ENCODE results near the gene BRD1.

Gene BRD1

GRCh38 chr22:49749885-49750510, 77.7 kb downstream of the BRD1 start:
- DNase-seq = no peak

DNA sequence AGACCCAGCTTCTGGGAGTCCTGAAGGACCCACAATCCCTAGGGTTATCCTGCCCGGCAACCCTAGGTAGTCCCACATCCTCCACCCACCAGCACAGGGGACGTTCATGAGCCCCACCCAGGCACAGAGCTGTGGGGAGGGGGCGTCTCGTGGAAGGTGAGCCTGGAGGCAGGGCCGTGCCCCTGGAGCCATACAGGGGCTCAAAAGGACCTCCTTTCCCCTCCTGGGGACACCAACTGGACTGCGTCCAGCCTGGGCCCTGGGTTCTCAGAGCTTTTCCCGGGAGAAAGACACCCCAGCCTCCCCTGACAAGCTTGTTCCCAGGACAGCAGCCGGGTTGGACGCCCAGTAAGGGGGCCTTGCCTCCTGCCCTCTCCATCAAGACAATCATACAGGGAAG, 78.4 kb downstream of the BRD1 start:
- no peak for DNase-seq

DNA sequence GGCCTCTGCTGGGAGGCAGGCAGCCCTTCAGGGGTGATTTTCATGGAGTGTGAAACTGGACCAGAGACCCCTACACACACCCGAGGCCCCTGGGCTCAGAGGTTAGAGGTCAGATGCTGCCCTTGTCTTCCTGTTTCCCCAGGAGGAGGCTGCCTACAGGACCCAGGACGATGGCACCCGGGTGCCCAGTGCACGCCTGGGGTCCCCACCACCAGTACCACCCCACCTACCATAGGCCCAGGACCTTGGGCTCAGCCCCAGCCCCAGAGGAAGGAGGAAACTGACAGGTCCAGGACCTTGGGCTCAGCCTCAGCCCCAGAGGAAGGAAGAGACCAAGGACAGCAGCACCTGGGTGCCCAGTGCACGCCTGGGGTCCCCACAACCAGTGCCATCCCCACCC, 79.2 kb downstream of the BRD1 start:
- no peak for DNase-seq

GRCh38 chr22:49747716-49748115, 80.0 kb downstream of the BRD1 start:
- DNase-seq = no peak

DNA sequence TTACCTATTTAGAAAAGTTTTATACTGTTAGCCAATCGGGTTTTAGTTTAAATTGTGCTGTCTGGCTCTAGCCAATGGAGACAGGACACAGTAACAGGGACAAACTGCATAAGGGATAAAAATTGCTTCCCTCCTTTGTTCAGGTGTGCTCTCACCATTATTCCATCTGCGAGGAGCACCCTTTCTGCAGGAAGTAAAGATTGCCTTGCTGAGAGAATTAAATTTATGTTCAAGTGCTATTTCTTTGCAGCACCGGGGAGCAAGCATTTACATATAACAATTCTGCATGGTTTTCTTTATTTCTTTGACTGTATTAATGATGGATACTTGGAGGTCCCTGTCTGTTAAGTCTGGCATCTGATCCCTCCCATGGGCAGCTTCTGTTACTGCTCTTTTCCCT, 80.5 kb downstream of the BRD1 start:
- DNase-seq = no peak

DNA sequence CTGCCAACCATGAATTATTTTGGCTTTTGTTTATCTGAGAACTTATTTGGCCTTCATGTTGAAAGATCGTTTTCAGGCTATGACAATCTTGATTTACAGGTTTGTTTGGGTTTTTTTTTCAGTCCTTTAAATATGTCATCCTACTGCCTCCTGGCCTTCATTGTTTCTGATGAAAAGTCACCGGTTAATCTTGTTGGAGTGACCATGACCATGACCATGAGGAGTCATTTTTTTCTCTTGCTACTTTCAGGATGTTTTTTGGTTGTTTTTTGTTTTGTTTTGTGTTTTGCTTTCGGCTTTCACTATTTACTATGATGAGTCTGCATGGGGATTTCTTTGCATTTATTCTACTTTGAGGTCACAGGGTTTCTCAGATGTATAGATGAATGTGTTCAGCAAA, 81.6 kb downstream of the BRD1 start:
- DNase-seq = no peak

- no peak for DNase-seq
Observed at GRCh38 chr22:49740242-49740641, 87.4 kb downstream of the BRD1 start.

GRCh38 chr22:49739138-49739537, 88.5 kb downstream of the BRD1 start:
- no peak for DNase-seq

GRCh38 chr22:49738566-49738965, 89.1 kb downstream of the BRD1 start:
- DNase-seq = no peak

DNA sequence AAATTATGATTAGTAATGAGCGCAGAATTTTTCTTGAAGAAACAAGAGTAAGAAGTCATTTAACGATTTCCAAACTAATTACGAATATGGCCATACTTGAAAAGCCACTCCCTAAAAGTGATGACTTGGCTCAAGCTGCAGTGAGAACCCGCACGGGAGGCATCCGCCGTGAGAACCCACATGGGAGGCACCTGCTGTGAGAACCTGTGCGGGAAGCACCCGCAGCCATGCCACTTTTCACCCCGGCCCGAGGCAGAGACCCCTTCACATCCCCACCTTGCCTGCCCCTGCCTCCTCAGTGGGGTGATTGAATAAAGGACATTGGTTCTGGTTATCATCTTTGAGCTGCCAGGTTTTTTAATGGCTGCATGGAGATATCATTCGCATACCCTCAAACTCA, 89.7 kb downstream of the BRD1 start:
- DNase-seq = no peak

DNA sequence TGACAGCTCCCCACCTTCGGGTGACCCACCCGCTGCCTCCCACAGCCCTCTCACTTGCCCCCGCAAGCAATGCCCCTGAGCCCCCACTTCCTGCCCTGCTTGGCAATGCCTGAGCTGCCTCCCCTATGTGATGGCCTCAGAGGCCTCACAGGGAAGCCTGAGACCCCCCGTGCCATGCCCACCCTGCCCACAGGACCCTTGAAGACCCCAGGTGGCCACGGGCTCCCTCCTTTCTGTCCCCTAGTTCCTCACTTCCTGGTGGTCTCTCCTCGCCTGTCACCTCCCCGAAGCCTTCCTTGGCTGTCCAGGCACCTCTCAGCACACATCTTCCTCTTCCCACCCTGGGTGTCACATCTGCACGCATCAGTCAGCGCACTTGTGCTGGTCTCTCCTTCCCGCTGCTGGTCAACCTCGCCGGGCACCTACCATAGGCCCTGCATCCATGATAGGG, 90.5 kb downstream of the BRD1 start:
- DNase-seq = no peak

DNA sequence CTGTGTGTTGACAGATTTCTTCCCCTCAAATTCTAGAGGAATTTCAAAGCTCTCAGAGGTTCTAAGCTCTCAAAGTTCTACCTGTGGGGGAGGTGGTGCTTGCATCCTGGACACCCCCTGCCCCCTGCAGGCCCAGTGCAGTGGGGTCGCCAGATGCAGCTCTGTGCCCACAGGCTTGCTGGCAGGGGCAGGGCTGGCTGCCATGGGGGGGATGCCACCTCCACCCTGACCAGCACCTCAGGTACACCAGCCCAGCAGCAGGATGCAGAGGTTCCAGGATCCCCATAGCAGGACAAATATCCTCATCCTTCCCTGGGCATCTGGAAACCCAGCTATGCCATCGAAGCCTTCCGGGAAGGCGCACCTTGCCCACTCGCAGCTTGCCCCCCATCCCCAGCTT, 91.1 kb downstream of the BRD1 start:
- no peak for DNase-seq

GRCh38 chr22:49735901-49736421, 91.7 kb downstream of the BRD1 start:
- no peak for DNase-seq

DNA sequence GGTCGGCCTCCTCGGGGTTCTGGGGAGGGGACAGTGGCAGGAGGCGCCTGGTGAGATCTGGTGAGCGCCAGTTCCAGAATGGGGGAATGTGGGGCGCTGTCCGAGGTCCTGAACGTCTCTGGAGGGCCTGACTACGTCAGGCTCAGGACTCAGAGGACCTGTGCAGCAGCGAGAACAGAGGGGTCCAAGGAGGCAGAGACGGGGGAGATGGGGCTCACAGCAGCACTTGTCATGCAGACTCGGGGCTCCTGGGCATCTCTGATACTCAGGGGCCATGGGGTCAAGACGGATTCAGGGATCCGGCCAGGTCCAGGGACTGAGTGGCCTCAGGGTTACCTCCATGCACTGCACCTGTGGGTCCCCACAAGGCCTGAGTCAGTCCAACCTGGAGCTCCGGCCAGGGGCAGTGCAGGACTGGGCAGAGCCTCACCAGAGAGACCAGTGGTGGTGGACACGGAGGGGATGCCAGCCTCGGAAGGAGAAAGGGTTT, 92.2 kb downstream of the BRD1 start:
- no peak for DNase-seq

GRCh38 chr22:49734882-49735281, 92.8 kb downstream of the BRD1 start:
- no peak for DNase-seq

DNA sequence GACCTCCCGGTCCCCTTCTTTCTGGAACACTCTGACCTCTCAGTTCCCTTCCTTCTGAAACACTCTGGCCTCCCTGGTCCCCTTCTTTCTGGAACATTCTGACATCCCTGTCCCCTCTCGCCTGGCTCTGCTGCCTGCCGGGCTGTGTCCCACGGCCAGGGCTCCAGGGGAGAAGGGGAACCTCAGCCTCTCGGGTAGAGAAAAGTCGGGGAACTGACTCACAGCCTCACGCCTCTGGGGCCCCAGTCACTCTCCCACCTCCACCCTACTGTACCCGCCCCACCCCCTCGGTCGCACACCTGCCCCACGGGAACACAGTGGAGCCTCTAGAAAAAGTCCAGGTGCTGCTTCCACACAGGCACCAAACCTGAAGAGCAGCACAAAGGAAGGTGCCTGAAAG, 93.3 kb downstream of the BRD1 start:
- DNase-seq = no peak

DNA sequence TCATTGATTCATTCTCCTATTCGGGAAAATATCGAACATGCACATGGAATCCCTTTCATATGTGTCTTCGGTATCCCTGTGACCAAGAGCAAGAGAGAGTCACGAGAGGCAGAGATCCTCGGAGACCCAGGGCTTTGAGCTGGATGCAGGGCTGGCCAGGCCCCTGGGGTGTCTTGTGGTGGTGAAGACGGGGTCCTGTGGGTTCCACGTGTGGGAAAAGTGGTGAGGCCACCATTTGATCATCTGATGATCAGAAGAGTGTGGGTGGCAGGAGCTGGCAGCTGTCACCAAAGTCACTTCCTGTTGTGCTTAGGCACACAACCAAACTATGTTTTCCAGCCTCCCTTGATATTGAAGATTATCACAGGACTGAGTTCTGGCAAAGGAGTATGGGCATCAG, 94.0 kb downstream of the BRD1 start:
- DNase-seq = no peak

DNA sequence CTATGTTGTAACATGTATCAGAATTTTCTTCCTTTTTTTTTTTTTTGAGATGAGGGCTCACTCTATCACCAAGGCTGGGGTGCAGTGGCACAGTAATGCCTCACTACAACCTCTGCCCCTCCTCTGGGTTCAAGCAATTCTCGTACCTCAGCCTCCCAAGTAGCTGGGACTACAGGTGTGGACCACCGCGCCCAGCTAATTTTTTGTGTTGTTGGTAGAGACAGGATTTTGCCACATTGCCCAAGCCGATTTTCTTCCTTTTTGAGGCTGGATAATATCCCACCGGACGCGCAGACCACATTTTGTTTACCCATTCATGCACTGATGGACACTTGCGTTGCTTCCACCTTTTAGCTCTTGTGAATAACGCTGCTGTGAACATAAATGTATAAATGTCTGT, 97.0 kb downstream of the BRD1 start:
- DNase-seq = no peak

DNA sequence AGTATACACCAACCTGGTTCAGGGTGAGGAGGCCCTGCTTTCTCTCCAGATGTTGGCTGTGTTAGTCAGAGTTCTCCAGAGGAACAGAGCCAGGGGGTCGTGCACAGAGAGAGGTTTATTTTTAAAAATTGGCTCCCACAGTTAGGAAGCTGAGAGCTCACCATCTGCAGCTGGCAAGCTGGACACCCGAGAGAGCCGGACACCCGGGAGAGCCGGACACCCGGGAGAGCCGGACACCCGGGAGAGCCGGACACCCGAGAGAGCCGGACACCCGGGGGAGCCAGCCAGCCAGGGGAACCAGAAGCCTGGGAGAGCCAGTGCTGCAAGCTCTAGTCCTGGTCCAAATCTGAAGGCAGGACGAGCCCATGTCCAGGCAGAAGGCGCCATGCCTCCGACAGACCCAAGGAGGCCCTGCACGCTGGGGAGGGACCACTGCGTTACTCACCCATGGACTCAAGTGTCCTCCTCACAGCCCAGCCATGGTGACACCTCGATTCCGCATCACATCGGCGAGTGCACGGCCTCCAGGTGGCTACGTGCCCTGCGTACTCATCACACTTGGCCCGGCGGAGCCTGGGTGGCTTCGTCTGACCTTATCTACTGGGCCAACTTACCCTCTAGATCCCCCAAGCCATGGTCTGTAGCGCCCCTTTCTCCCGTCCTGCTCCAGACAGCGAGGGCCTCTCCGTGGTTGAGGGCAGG, 99.0 kb downstream of the BRD1 start:
- no peak for DNase-seq

DNA sequence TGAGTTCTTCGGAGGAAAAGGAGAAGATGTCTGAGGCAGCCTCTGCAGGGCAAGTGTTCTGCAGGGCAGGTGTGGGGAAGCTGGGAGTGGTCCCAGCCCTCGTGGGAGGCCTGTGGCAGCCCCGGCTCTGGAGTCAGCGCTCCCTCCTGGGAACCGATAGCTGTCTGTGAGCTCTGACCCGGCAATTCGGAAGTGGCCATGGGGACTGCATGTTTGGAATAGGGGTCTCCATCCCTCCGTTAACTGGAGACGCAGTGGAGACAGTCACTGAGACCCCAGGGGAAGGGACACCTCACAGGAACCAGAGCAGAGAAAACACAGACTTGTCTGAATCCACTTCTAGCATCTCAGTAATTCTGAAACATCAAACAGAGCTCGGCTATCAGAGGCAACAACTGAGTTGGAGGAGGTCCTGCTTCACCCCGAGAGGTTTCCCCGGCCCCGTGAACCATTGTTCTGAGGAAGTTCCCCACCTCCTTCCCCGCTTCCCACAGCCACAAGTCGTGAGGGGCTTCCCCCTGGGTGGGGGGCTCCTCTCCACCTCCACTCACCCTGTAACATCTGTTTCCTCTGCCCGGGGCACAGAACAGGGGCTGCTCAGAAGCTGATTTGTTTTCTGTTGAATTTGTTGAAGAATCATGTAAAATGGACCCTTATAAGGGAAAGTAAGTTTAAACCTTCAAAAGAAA, 99.6 kb downstream of the BRD1 start:
- no peak for DNase-seq

DNA sequence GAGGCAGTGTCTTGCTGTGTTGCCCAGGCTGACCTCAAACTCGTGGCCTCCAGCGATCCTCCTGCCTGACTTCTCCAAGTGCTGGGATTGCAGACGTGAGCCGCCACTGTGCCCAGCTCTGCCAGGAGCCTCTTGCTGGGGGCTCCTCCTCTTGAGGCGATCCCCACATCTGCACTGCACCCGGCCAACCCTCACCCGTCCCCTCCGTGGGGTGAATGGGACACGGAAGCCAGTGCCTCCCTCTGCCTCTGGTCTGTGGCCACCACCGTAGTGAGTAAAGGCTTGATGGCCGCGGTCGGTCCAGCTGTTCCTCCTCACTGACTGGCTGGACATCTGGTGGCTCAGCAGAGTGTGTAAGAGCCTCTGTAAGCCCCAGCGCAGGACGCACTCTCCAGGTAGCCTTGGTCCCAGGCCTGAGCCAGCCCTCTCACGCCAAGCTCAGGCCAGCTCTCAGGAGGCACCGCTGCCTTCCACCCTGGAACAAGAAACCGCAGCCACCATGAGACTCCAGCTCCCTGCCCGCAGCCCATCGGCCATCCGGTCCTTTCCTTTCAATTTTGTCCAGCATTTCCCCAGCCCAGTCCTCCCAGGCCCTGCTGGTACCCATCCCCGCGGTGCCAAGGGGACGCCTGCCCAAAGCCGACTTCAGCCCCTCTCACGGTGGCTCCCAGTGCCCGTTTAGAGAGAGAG, 100.3 kb downstream of the BRD1 start:
- DNase-seq = no peak

GRCh38 chr22:49726701-49727101, 101.0 kb downstream of the BRD1 start:
- no peak for DNase-seq

- DNase-seq = no peak
Observed at GRCh38 chr22:49726022-49726681, 101.5 kb downstream of the BRD1 start.

Data from NK-92 treated with Interleukin-12 subunit alpha and Interleukin-12 subunit beta, amount 100 ng/mL, for 24 hours (cell line).